ENCODE results near the gene PPIL4.

PPIL4 gene

GRCh38 chr6:149484733-149485700, 60.8 kb downstream of the PPIL4 start, which contains the start of gene ZC3H12D:
ZC3H12D (minus strand) TSS chr6:149485014; CDS start chr6:149474543, 10,471 bp downstream.
- in situ Hi-C loops (cut with HindIII; ENCODE audit: low sequenced_read_pairs): no loop called here

DNA sequence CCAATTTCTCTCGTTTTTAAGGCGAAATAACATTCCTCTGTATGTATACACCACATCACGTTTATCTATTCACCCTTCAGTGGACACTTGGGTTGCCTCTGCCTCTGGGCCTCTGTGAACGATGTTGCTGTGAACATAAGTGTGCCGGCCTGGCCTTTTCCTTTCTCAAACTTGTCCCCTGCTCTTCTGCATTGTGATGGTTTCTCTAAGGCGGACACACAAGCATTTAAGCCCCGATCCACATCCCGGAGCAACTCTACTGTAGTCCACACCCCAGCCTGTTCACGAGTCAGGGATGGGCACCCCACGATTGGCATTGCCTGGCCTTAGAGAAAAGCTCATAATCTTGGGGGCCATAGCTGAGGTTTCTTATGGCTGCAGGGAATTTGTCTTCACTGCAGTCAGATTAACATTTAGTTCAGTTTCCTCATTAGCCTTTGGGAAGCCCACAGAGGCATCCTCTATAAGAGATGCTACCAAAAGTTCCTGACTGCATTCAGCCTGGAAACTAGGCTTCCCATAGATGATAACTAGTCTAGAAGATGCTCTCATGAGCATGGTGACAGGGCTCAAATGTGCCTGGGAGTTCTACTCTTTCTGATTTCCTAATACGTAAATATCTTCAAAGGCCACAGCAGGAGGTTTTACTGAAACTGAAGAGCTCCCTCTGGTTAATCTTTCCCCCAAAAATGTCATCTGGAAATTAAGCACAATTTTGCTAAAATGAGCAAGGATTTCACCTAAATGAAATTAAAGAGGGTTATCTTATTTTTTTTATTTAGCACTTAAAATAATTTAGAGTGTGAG, 61.8 kb downstream of the PPIL4 start:
- in situ Hi-C loops (cut with HindIII; ENCODE audit: low sequenced_read_pairs): no loop called here

- in situ Hi-C loops (cut with HindIII; ENCODE audit: low sequenced_read_pairs): no loop called here
Measured at GRCh38 chr6:149483334-149483725, 62.5 kb downstream of the PPIL4 start.

DNA sequence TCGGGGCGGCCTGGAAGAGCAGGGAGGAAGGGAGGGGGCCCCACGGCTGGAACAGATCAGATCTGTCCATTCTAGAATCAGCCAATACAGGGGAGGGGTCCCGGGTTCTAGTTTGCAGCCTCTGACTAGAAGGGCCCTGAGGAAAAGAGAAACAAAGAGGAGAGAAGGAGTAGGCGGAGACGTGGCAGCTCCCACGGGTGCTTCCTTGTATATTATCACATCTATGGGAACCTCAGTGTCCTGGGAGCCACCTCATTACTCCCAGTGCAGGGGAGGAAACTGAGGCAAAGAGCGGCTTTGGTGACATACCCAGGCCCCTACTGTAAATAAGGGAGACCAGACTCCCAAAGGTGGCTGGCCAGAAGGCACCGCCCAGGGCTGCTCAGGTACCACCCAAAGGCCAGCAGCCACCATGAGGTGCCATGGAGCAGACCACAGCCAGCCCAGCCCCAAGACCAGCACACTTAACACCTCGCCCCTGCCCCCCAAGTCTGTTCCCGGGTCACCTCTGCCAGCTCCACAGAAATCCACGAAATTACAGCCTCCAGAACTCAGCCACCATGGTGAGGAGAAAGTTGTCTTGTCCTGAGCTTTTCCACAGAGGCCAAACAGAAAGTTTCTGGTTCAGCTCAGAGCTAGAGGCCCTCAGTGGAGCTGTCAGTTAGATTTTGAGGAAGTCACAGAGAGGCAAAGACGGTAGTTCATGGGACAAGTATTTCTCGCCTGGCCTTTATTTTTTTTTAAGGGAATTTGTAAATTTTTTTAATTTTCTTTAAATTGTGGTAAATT, 63.1 kb downstream of the PPIL4 start:
- in situ Hi-C loops (cut with HindIII; ENCODE audit: low sequenced_read_pairs): no loop called here

DNA sequence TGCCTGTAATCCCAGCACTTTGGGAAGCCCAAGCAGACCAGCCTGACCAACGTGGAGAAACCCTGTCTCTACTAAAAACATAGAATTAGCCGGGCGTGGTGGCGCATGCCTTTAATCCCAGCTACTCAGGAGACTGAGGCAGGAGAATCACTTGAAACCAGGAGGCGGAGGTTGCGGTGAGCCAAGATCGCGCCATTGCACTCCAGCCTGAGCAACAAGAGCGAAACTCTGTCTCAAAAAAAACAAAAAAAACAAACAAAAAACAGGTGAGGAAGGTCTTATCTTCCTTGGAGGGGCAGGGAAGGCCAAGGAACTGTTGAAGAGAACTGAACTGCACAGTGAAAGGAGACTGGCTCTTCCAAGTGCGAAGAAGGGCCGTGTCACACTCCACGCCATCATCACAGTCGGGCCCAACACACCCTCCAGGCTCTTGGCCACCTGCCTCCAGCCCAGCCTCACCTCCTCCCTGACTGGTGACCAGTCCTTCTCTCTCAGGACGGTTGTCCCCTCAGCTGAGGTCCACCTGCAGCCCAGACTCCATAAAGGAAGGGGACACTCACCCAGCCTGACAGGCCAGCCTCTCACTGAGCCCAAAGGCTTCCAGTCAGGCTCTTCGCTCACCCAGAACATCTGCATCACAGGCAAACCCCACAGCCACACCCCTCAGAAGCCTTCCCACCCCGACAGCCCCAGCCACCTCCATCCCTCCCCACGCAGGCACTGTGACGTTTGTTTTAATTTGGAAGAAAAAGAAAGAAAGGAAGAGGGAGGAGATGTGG, 65.2 kb downstream of the PPIL4 start:
- in situ Hi-C loops (cut with HindIII; ENCODE audit: low sequenced_read_pairs): no loop called here

GRCh38 chr6:149478631-149479314, 67.1 kb downstream of the PPIL4 start:
- in situ Hi-C loops (cut with HindIII; ENCODE audit: low sequenced_read_pairs): no loop called here

- in situ Hi-C loops (cut with HindIII; ENCODE audit: low sequenced_read_pairs): no loop called here
Measured at GRCh38 chr6:149477544-149477943, 68.3 kb downstream of the PPIL4 start.

DNA sequence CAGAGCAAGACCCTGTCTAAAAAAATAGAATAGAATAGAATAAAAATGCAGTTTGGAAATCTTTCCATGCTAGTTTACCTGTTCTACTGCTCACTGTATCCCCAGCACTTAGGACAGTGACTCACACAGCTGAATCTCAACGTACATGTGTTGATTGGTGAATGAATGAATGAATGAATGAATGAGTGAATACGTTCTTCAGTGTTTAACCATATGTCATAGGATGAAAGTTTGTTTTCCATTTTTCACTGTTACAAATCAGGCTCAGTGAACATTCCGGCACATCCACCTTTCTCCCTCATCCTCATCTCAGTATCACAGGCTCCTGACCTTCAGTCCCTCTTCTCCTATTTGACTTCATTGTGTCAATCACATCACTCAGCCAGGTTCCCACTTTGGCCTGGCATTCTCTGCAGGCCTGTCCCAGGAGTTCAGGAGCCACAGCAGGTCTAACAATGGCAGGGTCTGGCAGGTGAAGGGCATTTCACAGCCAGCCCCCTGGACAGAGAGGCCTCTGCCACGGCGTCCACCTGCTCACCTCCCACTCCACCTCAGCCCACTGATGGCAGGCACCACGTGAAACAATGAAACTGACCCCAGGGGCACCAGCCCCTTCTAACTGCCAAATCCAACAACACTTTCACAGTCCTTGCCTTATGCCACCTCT, 68.9 kb downstream of the PPIL4 start:
- in situ Hi-C loops (cut with HindIII; ENCODE audit: low sequenced_read_pairs): no loop called here

GRCh38 chr6:149474108-149474935, 71.5 kb downstream of the PPIL4 start:
- in situ Hi-C loops (cut with HindIII; ENCODE audit: low sequenced_read_pairs): no loop called here

- in situ Hi-C loops (cut with HindIII; ENCODE audit: low sequenced_read_pairs): no loop called here
Measured at GRCh38 chr6:149473080-149474052, 72.5 kb downstream of the PPIL4 start.

GRCh38 chr6:149472241-149472640, 73.6 kb downstream of the PPIL4 start:
- in situ Hi-C loops (cut with HindIII; ENCODE audit: low sequenced_read_pairs): no loop called here

GRCh38 chr6:149471801-149472200, 74.0 kb downstream of the PPIL4 start:
- in situ Hi-C loops (cut with HindIII; ENCODE audit: low sequenced_read_pairs): no loop called here

DNA sequence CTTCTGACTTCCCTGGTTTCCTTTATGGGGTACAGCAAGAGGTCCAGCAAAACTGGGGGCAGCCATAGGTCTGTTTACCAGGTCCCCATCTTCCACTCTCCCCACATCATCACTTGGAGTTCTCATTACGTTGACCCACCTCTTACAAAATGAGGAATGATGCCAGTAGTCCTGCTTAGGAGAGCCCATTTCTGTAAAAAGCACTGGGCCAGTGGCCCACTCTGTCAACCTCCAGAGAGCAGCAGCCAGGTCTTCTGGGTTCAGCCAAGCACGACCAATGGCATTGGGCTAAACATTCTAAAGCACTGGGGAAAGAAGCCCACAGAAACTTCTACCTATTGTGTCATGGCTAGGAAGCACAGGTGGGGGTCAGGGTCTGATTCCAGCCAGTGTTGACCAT, 74.9 kb downstream of the PPIL4 start:
- in situ Hi-C loops (cut with HindIII; ENCODE audit: low sequenced_read_pairs): no loop called here

GRCh38 chr6:149468179-149468578, 77.7 kb downstream of the PPIL4 start:
- in situ Hi-C loops (cut with HindIII; ENCODE audit: low sequenced_read_pairs): no loop called here

- in situ Hi-C loops (cut with HindIII; ENCODE audit: low sequenced_read_pairs): no loop called here
Measured at GRCh38 chr6:149467265-149467664, 78.6 kb downstream of the PPIL4 start.

GRCh38 chr6:149464411-149464810, 81.4 kb downstream of the PPIL4 start:
- in situ Hi-C loops (cut with HindIII; ENCODE audit: low sequenced_read_pairs): no loop called here

GRCh38 chr6:149463781-149464180, 82.1 kb downstream of the PPIL4 start:
- in situ Hi-C loops (cut with HindIII; ENCODE audit: low sequenced_read_pairs): no loop called here

Data from endothelial cell of hepatic sinusoid (primary cell).